Mesothelial cell of epicardium (in vitro differentiated cells): ENCODE measurements around the gene AP4S1. TPM values are rescaled to one million over a fixed set of nuclear protein-coding genes. Genes with fewer than 3 reads are reported as not detected.
"Not testable (repeated sequence)": the region's sequence is repeated elsewhere in the genome, so short reads cannot be mapped to it uniquely, and the experiment has no call there.

Experiments
- DNase-seq, 2 experiments: peaks; one replicate each; pipeline ENCODE4 v3.0.0; 2021; ENCODE audit warnings: low spot score in 2 of 2; ENCODE audit not compliant: unreplicated experiment in 2 of 2
- H3K27ac Mint-ChIP-seq: 2 replicates; pipeline ENCODE4 v1.8.0; 2021; ENCODE audit warnings: mixed read lengths
- H3K27me3 Mint-ChIP-seq: 2 replicates; pipeline ENCODE4 v1.8.0; 2021; ENCODE audit warnings: low read depth, mixed read lengths
- H3K36me3 Mint-ChIP-seq: 2 replicates; pipeline ENCODE4 v1.8.0; 2021; ENCODE audit warnings: mixed read lengths
- H3K4me1 Mint-ChIP-seq: 2 replicates; pipeline ENCODE4 v1.8.0; 2021; ENCODE audit warnings: mixed read lengths
- H3K4me3 Mint-ChIP-seq: 2 replicates; pipeline ENCODE4 v1.8.0; 2021; ENCODE audit warnings: mild to moderate bottlenecking, moderate library complexity, mixed read lengths
- H3K9me3 Mint-ChIP-seq: 2 replicates; pipeline ENCODE4 v1.8.0; 2021; ENCODE audit warnings: mixed read lengths
- CTCF ChIP-seq: fragments of 200-600 bp; sonication (generic); IDR thresholded peaks from one replicate; pipeline ENCODE4 v1.5.0; 2021; ENCODE audit warnings: antibody characterized with exemption; ENCODE audit not compliant: unreplicated experiment
- total RNA-seq: library from RNA; stranded (reverse); gene quantifications from 3 replicates; pipeline ENCODE4 v1.2.1, GENCODE V29; 2021

AP4S1 gene, protein sequence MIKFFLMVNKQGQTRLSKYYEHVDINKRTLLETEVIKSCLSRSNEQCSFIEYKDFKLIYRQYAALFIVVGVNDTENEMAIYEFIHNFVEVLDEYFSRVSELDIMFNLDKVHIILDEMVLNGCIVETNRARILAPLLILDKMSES
- 9.3 to 11.6 TPM (median 10.4 TPM) in 3 replicates for total RNA-seq

DNA sequence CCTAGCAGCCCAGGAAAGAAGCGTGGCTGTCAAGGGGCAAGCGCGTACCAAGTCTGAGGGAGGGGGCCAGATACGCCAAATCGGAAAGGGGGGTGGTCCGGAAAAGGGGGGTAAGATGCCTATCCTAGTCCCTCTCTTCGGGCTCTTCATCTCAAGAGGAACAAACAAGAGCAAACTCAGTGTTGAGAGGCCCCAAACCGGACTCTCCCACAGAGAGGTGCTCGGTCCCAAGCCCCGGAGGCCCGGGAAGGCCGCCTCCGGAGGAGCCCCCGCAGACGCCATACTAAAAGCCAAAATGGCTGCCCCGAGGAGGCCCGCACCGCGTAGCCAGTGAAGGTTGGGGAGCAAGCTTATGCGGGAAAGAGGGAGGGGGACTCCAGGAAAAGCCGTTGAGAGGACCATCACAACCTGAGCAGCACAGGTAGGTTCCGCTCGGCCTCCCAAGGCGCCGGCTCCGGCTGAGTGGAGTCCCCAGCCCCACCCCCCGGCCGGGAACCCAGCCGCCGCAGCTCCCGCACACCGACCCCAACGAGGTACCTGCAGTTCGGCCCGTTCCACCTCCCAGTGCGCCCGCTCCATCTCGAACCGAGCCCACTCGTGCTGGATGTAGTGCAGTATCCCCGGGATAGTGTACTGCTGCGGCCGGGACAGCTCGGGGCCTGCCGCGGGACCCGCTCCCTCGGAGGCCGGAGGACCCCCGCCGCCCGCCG lies at the start of gene AP4S1:
AP4S1 (plus strand) TSS at position 283 of the 710 bp plus-strand sequence. CDS start 40,548 bp downstream, outside the sequence.
- H3K4me1 Mint-ChIP-seq, result peaks cover 33% of the 10 kb centered on the region

DNA sequence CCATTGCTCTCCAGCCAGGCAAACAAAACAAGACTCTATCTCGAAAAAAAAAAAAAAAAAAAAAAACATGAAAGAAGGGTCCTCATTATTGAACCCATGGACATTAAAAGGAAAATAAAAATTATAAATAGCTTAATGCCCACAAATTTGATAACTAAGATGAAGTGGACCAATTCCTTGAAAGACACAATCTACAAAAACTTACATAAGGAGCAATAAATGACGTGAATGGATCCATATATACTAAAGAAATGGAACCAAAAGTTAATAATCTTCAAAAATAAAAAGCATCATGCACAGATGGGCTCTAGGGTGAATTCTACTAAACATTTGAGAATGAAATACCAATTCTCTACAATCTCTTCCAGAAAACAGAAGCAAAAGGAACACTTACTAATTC lies 47.7 kb upstream of the AP4S1 start:
- Mint-ChIP-seq H3K27ac (no peak overlapping the region), H3K9me3 (no peaks in the 10 kb centered on the region), H3K36me3 (peaks cover 9% of the 10 kb centered on the region), H3K27me3 (no peaks in the 10 kb centered on the region), H3K4me3 (no peak overlapping the region), H3K4me1 (peaks cover 11% of the 10 kb centered on the region)
- TF ChIP-seq CTCF, result no peak
- no peak for DNase-seq

More for the DNA sequence above, at the start of gene AP4S1:
- TF ChIP-seq CTCF, result no peak
- Mint-ChIP-seq H3K27ac (peak within 1 kb of the TSS; percentile 97), H3K36me3 (peaks cover 11% of the 10 kb centered on the region), H3K27me3 (no peaks in the 10 kb centered on the region), H3K9me3 (peaks cover 9% of the 10 kb centered on the region), H3K4me3 (peak within 1 kb of the TSS; percentile 77)
- peak; percentile 31 to 63 for DNase-seq

GRCh38 chr14:30980106-30980704 lies 45.2 kb upstream of the AP4S1 start:
- H3K4me3 Mint-ChIP-seq, H3K4me1 Mint-ChIP-seq, H3K9me3 Mint-ChIP-seq, H3K27me3 Mint-ChIP-seq, H3K27ac Mint-ChIP-seq, DNase-seq, H3K36me3 Mint-ChIP-seq: not testable (repeated sequence)
- TF ChIP-seq CTCF, result peak; percentile 34

DNA sequence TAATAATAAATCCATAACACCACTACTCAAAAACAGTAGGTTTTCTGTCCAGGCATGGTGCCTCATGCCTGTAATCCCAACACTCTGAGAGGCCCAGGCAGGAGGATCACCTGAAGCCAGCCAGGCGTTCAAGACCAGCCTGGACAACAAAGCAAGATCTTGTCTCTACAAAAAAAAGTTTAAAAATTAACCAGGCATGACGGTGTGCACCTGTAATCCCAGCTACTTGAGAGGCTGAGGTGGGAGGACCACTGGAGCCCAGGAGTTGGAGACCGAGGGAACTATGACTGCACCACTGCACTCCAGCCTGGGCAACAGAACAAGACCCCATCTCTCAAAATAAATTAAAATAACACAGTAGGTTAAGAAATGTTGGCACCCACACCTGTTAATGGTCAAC lies 44.5 kb upstream of the AP4S1 start:
- H3K4me1 Mint-ChIP-seq, result peaks cover 7% of the 10 kb centered on the region
- no peak for TF ChIP-seq CTCF
- H3K9me3 Mint-ChIP-seq, result no peaks in the 10 kb centered on the region
- peaks cover 5% of the 10 kb centered on the region for H3K36me3 Mint-ChIP-seq
- peak overlapping the region; percentile 39 for H3K27ac Mint-ChIP-seq
- no peak for DNase-seq
- no peaks in the 10 kb centered on the region for H3K27me3 Mint-ChIP-seq
- no peak overlapping the region for H3K4me3 Mint-ChIP-seq

DNA sequence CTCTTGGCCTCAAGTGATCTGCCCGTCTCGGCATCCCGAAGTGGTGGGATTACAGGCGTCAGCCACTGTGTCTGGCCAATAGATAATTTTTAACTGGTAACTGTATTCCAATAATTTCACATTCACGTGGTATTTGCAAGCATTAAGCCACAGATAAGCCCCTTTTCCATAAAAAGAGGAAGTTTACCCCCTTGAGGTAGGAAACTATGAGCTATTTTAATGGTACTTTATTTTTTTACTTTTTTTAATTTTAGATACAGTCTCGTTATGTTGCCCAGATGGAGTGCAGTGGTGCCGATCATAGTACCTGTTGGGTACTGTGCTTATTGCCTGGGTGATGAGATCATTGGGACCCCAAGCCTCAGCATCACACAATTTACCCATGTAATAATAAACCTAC lies 42.9 kb upstream of the AP4S1 start:
- no peak for TF ChIP-seq CTCF

More for the DNA sequence above, 42.9 kb upstream of the AP4S1 start:
- Mint-ChIP-seq H3K4me3 (no peak overlapping the region), H3K36me3 (peaks cover 2% of the 10 kb centered on the region), H3K27ac (no peak overlapping the region), H3K27me3 (no peaks in the 10 kb centered on the region), H3K9me3 (no peaks in the 10 kb centered on the region), H3K4me1 (peaks cover 7% of the 10 kb centered on the region)
- no peak for DNase-seq
